RPMI7951 (cell line): Measurements from ENCODE around the gene TADA2B. TPM values are rescaled to one million over a fixed set of nuclear protein-coding genes. Genes with fewer than 3 reads are reported as not detected.

Experiments
- DNase-seq: peaks from one replicate; pipeline ENCODE4 v3.0.0-alpha.2; 2012; ENCODE audit warnings: low read depth
- total RNA-seq: library from RNA; depleted of rRNA; stranded (reverse); fragments of >200 nt; shearing (Covaris generic); gene quantifications from 2 replicates; pipeline ENCODE4 v1.2.3, GENCODE V29; 2014; rRNA removed

Gene TADA2B, protein sequence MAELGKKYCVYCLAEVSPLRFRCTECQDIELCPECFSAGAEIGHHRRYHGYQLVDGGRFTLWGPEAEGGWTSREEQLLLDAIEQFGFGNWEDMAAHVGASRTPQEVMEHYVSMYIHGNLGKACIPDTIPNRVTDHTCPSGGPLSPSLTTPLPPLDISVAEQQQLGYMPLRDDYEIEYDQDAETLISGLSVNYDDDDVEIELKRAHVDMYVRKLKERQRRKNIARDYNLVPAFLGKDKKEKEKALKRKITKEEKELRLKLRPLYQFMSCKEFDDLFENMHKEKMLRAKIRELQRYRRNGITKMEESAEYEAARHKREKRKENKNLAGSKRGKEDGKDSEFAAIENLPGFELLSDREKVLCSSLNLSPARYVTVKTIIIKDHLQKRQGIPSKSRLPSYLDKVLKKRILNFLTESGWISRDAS
- 4.7 and 5.8 TPM in 2 replicates for total RNA-seq

- DNase-seq, result peak; percentile 37
Observed at GRCh38 chr4:7043284-7044136, at the start of gene TADA2B. TSS of gene TADA2B (plus strand) at chr4:7043372. CDS start at chr4:7043580, 208 bp downstream.

DNA sequence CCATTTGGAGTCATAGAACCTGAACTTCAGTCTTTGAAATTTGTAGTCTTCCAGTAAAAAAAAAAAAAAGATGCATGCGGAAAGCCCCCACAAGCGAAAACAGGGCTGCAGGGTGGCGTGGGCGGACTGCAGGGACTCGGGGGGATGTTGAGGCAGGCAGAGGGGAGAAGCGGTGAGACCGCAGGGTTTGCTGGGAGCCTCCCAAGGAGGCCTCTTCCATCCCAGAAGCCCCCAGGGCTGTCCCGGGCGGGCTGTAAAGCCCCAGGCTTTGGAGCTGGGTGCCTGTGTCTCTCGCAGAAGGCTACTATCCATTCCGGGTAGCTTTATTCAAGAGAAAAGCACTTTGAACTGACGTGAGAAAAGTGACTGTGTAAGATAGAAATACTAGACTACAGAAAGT lies 46.7 kb upstream of the TADA2B start:
- DNase-seq, result no peak

DNA sequence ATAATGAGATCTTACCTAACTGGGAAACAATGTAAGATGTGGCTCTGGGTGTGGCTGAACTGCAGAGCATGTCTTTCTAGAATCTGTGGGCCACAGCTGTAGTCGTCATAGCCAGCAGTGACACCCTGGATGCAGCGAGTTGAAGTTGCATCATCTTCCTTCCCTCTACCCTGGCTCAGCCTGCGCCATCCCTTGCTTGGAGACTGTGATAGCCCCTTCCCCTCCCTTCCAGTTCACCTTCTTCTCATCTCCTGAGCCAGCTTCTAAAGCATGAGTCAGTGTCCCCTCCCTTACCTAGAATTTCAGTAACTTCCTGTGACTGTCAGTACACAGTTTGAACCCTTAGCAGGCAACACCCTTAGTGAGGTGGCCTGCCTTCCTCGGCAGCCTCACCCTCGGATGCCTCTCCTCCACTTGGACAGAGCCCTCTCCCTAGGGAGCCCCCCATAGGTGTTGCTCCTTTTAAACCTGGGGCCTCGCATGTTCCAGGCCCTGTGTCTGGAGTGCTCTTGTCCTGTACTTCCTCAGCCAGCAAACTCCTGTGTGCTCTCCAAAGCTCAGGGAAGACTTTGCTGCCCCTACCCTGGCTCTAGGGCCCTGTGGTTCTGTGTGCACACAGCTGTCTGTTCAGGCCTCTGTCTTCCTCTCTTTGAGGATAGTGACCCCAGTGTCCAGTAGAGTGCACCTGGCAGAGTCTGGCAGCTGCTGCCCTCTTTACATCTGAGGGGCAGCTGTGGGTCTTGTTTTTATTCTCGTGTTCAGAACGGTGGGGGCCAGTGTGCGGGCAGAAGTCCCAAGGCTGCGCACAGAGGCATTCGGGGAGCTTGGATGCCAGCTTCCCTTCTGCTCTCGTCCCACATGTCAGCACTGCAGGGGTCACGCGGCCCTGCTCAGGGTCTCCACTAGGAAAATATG lies 43.7 kb upstream of the TADA2B start:
- DNase-seq, result no peak

DNA sequence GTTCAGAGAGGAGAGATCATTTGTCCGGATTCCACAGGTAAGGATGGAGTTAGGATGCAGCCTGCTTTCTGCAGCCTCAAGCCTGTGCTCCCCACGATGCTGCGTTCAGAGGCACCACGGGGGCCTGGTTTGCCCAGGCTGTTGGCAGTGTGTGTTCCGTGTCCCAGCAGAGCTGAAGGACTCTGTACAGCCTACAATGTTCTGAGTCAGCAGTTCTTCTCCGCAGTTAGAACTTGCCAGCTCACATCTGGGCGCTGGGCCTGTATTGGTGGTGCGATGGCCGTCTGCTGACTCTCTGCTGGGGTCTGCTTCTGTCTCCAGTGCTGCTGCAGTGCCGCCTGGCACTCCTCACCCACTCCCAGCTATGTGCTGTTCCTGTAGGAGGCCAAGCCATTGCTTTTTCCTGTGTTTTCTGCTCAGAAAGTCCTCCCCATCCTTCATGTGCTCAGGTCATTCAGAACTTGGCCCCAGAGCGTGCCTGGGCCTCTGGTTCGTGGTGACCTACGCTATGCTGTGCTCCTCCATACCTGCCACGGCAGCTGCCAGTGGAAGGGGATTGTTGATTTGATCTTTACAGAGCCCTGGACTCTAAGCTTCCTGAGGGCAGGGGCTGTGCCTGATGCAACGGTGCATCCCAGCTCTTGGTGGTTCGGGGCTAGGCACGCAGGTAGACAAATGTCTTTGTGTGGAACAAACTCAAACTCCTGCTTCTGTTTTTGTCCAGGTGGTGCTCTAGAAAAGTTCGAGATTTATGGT lies 42.6 kb upstream of the TADA2B start:
- DNase-seq, result no peak

GRCh38 chr4:7001271-7001670 lies 41.9 kb upstream of the TADA2B start:
- DNase-seq, result no peak

DNA sequence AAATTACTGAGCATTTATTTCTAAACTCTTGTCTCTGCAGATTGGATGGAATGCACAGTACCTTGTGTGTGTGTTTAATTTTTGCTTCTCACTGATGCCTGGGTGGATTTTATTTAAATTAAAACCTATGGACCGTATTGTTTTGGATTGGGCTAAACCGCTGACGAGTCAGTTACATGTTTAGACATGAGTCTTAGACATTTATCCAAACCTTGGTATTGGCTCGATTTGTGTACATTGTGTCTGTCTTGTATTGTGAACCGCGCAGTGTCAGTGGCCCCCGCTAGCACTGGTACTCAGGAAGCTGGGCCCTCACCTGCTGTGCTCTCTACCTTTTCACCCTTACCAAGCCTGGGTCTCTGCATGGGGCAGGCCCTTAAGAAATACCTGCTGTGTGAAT lies 40.8 kb upstream of the TADA2B start:
- no peak for DNase-seq

DNA sequence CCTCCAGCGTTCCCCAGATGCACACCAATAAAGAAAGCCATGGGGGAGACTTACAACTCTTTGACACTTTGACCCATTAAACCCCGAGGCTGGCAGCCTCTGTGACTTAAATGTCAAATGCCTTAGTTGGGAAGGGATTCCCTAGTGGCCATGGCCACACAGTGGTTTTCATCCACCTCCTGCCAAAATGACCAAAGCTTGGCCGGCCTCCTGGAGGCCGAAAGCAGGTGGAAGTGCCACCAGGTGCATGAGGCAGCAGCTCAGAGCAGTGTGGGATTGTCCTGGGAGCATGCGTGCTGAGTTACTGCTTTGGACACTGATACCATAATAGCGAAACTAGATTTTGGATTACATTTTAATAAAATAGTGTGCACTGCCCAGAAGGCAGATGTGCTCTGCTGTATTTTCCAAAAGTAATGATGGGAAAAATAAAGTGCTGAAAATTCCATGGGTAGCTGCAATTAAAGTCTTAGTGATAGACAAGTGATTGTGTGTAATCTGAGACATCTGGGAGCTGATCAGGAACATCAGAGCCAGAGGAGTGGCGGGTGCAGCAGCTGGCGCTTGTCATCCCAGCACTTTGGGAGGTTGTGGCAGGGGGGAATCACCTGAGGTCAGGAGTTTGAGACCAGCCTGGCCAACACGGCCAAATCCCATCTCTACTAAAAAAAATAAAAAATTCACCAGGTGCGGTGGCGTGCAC lies 39.8 kb upstream of the TADA2B start:
- no peak for DNase-seq

DNA sequence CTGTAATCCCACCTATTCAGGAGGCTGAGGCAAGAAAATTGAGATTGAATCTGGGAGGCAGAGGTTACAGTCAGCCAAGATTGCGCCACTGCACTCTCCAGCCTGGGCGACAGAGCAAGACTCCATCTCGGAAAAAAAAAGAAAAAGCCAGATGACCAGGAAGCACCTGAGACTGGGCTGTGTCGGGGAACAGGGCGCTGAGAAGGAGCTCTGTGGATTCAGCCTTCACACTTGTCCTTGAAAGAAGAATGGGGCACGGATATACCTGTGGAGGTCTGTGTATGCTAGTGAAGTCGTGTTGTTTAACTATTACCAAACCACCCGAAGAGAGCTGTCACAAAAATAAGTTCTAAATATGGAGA lies 39.3 kb upstream of the TADA2B start:
- no peak for DNase-seq

GRCh38 chr4:7004331-7004730 lies 38.8 kb upstream of the TADA2B start:
- DNase-seq, result peak; percentile 97

GRCh38 chr4:7005571-7005970 lies 37.6 kb upstream of the TADA2B start:
- DNase-seq, result no peak

DNA sequence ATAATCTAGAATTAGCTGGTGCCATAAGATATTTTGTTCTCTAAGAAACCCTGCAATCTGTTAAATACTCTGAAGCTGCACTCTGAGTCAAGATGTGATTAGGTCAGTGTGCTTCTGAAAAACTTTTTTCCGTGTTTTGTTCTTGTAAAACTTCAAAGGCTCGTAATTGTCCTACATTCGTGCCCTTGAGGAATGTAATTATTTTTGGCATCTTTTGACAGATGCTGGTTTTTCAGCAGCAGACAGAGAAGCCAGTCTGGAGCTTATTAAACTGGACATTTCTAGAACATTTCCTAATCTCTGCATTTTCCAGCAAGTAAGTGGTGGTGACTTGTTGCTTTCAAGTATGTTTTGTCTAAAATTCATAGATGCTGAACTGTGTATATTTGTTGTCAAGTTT lies 36.8 kb upstream of the TADA2B start:
- peak; percentile 65 for DNase-seq

- no peak for DNase-seq
Observed at GRCh38 chr4:7007142-7007907, 35.8 kb upstream of the TADA2B start.

- DNase-seq, result no peak
Observed at GRCh38 chr4:7007944-7008343, 35.2 kb upstream of the TADA2B start.

DNA sequence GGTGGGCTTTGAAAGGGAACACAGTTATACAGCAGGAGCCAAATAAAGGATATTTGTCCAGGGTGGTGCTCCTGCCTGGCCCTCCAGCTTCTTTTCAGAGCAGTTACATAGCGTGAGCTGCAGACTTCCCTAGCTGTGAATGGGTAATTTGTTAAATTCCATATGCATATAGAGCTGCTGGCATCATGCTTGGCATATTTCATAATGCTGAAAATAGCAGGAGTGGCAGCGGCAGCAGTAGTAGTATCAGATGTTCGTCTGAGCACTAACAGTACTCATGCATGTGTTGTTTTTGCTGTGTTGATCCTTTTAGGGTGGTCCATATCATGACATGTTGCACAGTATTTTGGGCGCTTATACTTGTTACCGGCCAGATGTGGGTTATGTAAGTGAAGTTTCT lies 33.6 kb upstream of the TADA2B start:
- DNase-seq, result no peak

DNA sequence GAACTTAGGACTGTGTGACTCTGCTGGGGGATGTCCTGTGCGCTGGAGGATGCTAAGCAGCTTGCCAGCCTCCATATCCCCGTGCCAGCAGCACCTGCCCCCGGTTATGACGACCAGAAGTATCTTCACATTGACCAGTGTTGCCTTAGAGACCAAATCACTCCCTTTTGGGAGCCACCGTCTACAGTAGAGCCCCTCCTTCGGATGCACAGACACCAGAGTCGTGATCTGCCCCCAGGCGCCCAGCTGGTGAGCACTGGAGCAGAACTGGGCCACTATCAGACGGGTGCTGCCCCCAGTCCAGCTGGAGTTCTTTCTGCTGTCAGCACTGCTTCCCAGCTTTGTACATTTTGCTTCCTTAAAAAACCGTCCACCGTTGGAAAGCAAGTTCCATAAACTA lies 30.0 kb upstream of the TADA2B start:
- no peak for DNase-seq

- no peak for DNase-seq
Observed at GRCh38 chr4:7014815-7015214, 28.4 kb upstream of the TADA2B start.

GRCh38 chr4:7015383-7016035 lies 27.7 kb upstream of the TADA2B start:
- DNase-seq, result no peak

- DNase-seq, result no peak
Observed at GRCh38 chr4:7016086-7016485, 27.1 kb upstream of the TADA2B start.

DNA sequence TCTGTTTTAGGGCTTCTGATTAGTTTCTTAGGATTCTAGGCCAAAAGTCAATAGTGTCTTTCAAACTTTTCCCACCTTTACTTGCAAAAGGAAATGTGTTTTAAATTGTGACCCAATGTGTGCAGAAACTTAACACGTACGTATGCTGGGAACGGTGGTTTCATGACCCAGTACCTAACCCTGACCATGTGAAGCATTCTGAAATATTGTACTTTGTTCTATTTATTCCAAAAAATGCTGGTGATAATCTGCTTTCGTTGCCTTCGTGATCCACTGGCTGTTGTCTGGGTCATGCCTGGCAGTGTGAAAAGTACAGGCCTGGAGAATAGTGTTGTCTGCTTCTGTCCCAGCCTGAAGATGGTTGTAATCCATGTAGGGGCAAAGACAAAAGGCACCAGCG lies 26.7 kb upstream of the TADA2B start:
- DNase-seq, result no peak
